H9 (cell line): ENCODE measurements around the gene FBXL13. TPM values are rescaled to one million over a fixed set of nuclear protein-coding genes. Genes with fewer than 3 reads are reported as not detected.

Experiments
- DNase-seq: peaks from one replicate; pipeline ENCODE4 v3.0.0-alpha.2; 2017
- H2AFZ ChIP-seq: one replicate; pipeline ENCODE4 v1.6.1; 2013; ENCODE audit warnings: mild to moderate bottlenecking, low read length, control low read depth, moderate library complexity
- H2AK5ac ChIP-seq: 2 replicates; pipeline ENCODE4 v1.6.1; 2013; ENCODE audit warnings: low read length, control low read depth, mixed read lengths; ENCODE audit not compliant: insufficient read length
- H2BK120ac ChIP-seq: one replicate; pipeline ENCODE4 v1.6.1; 2013; ENCODE audit warnings: low read depth, mild to moderate bottlenecking, low read length, control low read depth, inconsistent platforms; ENCODE audit not compliant: poor library complexity, severe bottlenecking
- H2BK12ac ChIP-seq: 2 replicates; pipeline ENCODE4 v1.6.1; 2013; ENCODE audit warnings: low read length, control low read depth, mixed read lengths, low read depth; ENCODE audit not compliant: insufficient read length
- H2BK15ac ChIP-seq: 2 replicates; pipeline ENCODE4 v1.6.1; 2013; ENCODE audit warnings: low read depth, low read length, control low read depth
- H2BK20ac ChIP-seq: one replicate; pipeline ENCODE4 v1.6.1; 2013; ENCODE audit warnings: low read depth, mild to moderate bottlenecking, low read length, control low read depth, inconsistent platforms; ENCODE audit not compliant: poor library complexity, severe bottlenecking
- H2BK5ac ChIP-seq: 2 replicates; pipeline ENCODE4 v1.6.1; 2013; ENCODE audit warnings: low read length, control low read depth, mixed read lengths; ENCODE audit not compliant: insufficient read length
- H3K14ac ChIP-seq: 2 replicates; pipeline ENCODE4 v1.6.1; 2013; ENCODE audit warnings: low read length, control low read depth; ENCODE audit not compliant: insufficient read depth
- H3K18ac ChIP-seq: 2 replicates; pipeline ENCODE4 v1.6.1; 2013; ENCODE audit warnings: low read depth, mild to moderate bottlenecking, mixed read lengths, low read length, control low read depth; ENCODE audit not compliant: insufficient read length
- H3K23ac ChIP-seq: 2 replicates; pipeline ENCODE4 v1.6.1; 2013; ENCODE audit warnings: low read length, control low read depth, mixed read lengths, low read depth; ENCODE audit not compliant: insufficient read length
- H3K23me2 ChIP-seq: 2 replicates; pipeline ENCODE4 v1.6.1; 2013; ENCODE audit warnings: low read depth, mild to moderate bottlenecking, mixed read lengths, low read length, control low read depth; ENCODE audit not compliant: insufficient read length, poor library complexity, severe bottlenecking
- H3K27ac ChIP-seq: 2 replicates; pipeline ENCODE4 v1.5.1; 2013; ENCODE audit warnings: low read length, control low read depth, mixed read lengths, low read depth; ENCODE audit not compliant: insufficient read length
- H3K27me3 ChIP-seq: 2 replicates; pipeline ENCODE4 v1.6.1; 2013; ENCODE audit warnings: low read length, control low read depth, inconsistent platforms; ENCODE audit not compliant: insufficient read depth
- H3K4ac ChIP-seq: 2 replicates; pipeline ENCODE4 v1.6.1; 2013; ENCODE audit warnings: low read depth, mild to moderate bottlenecking, control low read depth, inconsistent platforms, low read length, moderate library complexity
- H3K4me1 ChIP-seq: 2 replicates; pipeline ENCODE4 v1.6.1; 2013; ENCODE audit warnings: low read length, control low read depth, inconsistent platforms; ENCODE audit not compliant: insufficient read depth
- H3K4me2 ChIP-seq: 2 replicates; pipeline ENCODE4 v1.6.1; 2013; ENCODE audit warnings: low read length, control low read depth, mixed read lengths; ENCODE audit not compliant: insufficient read length, insufficient read depth
- H3K56ac ChIP-seq: 2 replicates; pipeline ENCODE4 v1.6.1; 2013; ENCODE audit warnings: low read depth, mild to moderate bottlenecking, mixed read lengths, low read length, control low read depth; ENCODE audit not compliant: insufficient read length
- H3K79me1 ChIP-seq: 2 replicates; pipeline ENCODE4 v1.6.1; 2013; ENCODE audit warnings: low read depth, mild to moderate bottlenecking, moderate library complexity, low read length, control low read depth, inconsistent platforms; ENCODE audit not compliant: insufficient read depth, poor library complexity, severe bottlenecking
- H3K79me2 ChIP-seq: 2 replicates; pipeline ENCODE4 v1.6.1; 2013; ENCODE audit warnings: low read length, control low read depth, inconsistent platforms; ENCODE audit not compliant: insufficient read depth
- H3K9ac ChIP-seq: 2 replicates; pipeline ENCODE4 v1.6.1; 2013; ENCODE audit warnings: low read length, control low read depth, mixed read lengths; ENCODE audit not compliant: insufficient read length; ENCODE audit errors: extremely low read depth
- H3K9me3 ChIP-seq: one replicate; pipeline ENCODE4 v1.6.1; 2013; ENCODE audit warnings: low read depth, low read length, inconsistent platforms; ENCODE audit not compliant: control insufficient read depth
- H3T11ph ChIP-seq: one replicate; pipeline ENCODE4 v1.6.1; 2013; ENCODE audit warnings: mild to moderate bottlenecking, low read length, control low read depth, inconsistent platforms
- H4K20me1 ChIP-seq: one replicate; pipeline ENCODE4 v1.6.1; 2013; ENCODE audit not compliant: control insufficient read depth, insufficient read length, insufficient read depth
- H4K5ac ChIP-seq: 2 replicates; pipeline ENCODE4 v1.6.1; 2013; ENCODE audit warnings: low read depth, mild to moderate bottlenecking, mixed read lengths, low read length, control low read depth; ENCODE audit not compliant: insufficient read length
- H4K8ac ChIP-seq: replicated peaks from 2 replicates; pipeline ENCODE4 v1.6.1; 2013; ENCODE audit warnings: low read length, control low read depth, mixed read lengths, low read depth; ENCODE audit not compliant: insufficient read length
- H4K91ac ChIP-seq: 2 replicates; pipeline ENCODE4 v1.6.1; 2013; ENCODE audit warnings: low read depth, mild to moderate bottlenecking, moderate library complexity, mixed read lengths, low read length, control low read depth; ENCODE audit not compliant: insufficient read length
- H3K27ac Mint-ChIP-seq, 3 experiments: 2 replicates in 2 of 3; 3 replicates in 1 of 3; pipeline ENCODE4 v1.8.0; 2020 to 2021; ENCODE audit warnings: mixed read lengths in 3 of 3, mild to moderate bottlenecking in 1 of 3, moderate library complexity in 1 of 3
- H3K27me3 Mint-ChIP-seq: 2 replicates; pipeline ENCODE4 v1.8.0; 2021; ENCODE audit warnings: low read depth, mild to moderate bottlenecking, moderate library complexity, mixed read lengths
- H3K36me3 Mint-ChIP-seq, 3 experiments: 2 replicates in 2 of 3; 3 replicates in 1 of 3; pipeline ENCODE4 v1.8.0; 2020 to 2021; ENCODE audit warnings: low read depth in 3 of 3, mixed read lengths in 3 of 3; ENCODE audit not compliant: insufficient read depth in 1 of 3
- H3K4me1 Mint-ChIP-seq, 2 experiments: 2 replicates each; pipeline ENCODE4 v1.8.0; 2020; ENCODE audit warnings: mixed read lengths in 2 of 2
- H3K4me3 Mint-ChIP-seq, 2 experiments: 2 replicates in 1 of 2; 3 replicates in 1 of 2; pipeline ENCODE4 v1.8.0; 2020 to 2021; ENCODE audit warnings: mild to moderate bottlenecking in 2 of 2, mixed read lengths in 2 of 2, moderate library complexity in 1 of 2
- H3K9me3 Mint-ChIP-seq, 2 experiments: 2 replicates in 1 of 2; 3 replicates in 1 of 2; pipeline ENCODE4 v1.8.0; 2020; ENCODE audit warnings: mild to moderate bottlenecking in 2 of 2, mixed read lengths in 2 of 2, moderate library complexity in 1 of 2
- WGBS: extraction: QIAGEN DNeasy Blood & Tissue Kit; methylation state at CpG from one replicate; pipeline ENCODE4 v1.1.7; 2013; ENCODE audit warnings: missing lambda C conversion rate, low lambda C conversion rate, mixed read lengths; ENCODE audit not compliant: insufficient read length; ENCODE audit errors: extremely low coverage; 5-methylcytosine and 5-hydroxymethylcytosine counted together
- total RNA-seq: library from RNA; stranded (reverse); gene quantifications from 2 replicates; pipeline ENCODE4 v1.2.1, GENCODE V29; 2021
- TF ChIP-seq, protein P1 (sequence below): fragments of 200-600 bp; sonication (generic); conservative IDR thresholded peaks from 3 replicates; pipeline ENCODE4 v1.8.0; 2021; ENCODE audit warnings: antibody characterized with exemption, mild to moderate bottlenecking

Gene FBXL13
- total RNA-seq, 1 experiment from 2014 or later: 4.4 TPM

DNA sequence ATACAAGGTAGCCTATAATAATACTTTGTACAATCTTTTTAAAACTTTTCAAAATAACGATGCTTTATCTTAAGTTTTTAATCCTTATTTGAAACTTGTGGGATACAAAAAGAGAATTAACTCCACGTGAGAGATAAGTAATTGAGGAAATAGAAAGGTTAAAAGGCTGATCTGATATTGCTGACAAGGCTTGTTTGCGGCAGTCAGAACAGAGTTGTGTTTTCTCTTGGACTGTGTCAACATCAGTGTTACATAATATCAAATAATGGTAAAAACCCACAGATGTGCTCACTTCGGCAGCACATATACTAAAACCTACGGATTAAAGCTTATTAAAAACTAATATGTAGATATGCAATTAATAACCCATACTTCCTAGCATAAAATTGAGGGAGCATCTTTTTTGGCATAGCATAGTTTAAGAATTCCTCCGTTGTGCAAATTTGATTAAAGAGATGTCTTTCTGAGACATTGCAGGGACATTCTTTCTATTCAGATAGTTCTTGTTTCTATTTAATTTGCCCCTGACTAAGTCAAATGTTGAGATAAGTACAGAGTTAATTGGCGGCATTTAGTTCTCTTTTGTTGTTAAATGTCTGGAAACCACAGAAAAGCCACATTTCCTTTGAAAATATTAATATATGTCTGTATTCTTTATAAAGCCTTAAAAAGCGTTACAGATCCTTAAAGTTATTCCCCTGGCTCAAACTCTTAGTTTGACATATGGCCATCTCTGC is 262.5 kb downstream of the FBXL13 start:
- Histone ChIP-seq H2BK12ac (no peak overlapping the region), H3K4me2 (no peak overlapping the region), H3K18ac (no peak overlapping the region), H2AK5ac (no peak overlapping the region), H3K27ac (no peak overlapping the region), H3K27me3 (no peaks in the 10 kb centered on the region), H2BK5ac (no peak overlapping the region), H3K14ac (no peak overlapping the region), H3K4ac (no peak overlapping the region), H3K23ac (no peak overlapping the region), H3K9me3 (no peaks in the 10 kb centered on the region), H2AFZ (no peak overlapping the region), H4K91ac (no peak overlapping the region), H2BK120ac (no peak overlapping the region), H3K56ac (no peak overlapping the region), H3K79me1 (no peaks in the 10 kb centered on the region), H3K4me1 (no peaks in the 10 kb centered on the region), H3K23me2 (no peaks in the 10 kb centered on the region), H3K9ac (no peak overlapping the region), H2BK20ac (no peak overlapping the region), H4K5ac (no peak overlapping the region), H4K20me1 (no peaks in the 10 kb centered on the region), H2BK15ac (no peak overlapping the region), H4K8ac (no peak overlapping the region), H3T11ph (no peak overlapping the region), H3K79me2 (no peaks in the 10 kb centered on the region)
- H3K36me3 Mint-ChIP-seq: no peaks in the 10 kb centered on the region; a peak in 1 of 7 replicates
- H3K27me3 Mint-ChIP-seq: no peaks in the 10 kb centered on the region
- H3K4me1 Mint-ChIP-seq: 0 out of 4 replicates have a peak, but pooled peaks cover 0 to 2% of the 10 kb centered on the region in 2 experiments
- TF ChIP-seq, protein P1, sequence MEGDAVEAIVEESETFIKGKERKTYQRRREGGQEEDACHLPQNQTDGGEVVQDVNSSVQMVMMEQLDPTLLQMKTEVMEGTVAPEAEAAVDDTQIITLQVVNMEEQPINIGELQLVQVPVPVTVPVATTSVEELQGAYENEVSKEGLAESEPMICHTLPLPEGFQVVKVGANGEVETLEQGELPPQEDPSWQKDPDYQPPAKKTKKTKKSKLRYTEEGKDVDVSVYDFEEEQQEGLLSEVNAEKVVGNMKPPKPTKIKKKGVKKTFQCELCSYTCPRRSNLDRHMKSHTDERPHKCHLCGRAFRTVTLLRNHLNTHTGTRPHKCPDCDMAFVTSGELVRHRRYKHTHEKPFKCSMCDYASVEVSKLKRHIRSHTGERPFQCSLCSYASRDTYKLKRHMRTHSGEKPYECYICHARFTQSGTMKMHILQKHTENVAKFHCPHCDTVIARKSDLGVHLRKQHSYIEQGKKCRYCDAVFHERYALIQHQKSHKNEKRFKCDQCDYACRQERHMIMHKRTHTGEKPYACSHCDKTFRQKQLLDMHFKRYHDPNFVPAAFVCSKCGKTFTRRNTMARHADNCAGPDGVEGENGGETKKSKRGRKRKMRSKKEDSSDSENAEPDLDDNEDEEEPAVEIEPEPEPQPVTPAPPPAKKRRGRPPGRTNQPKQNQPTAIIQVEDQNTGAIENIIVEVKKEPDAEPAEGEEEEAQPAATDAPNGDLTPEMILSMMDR: no peak
- H3K27ac Mint-ChIP-seq: no peak overlapping the region
- H3K4me3 Mint-ChIP-seq: no peak overlapping the region
- DNase-seq: no peak
- WGBS: no CpG with 5 or more reads among the region's 8 CpGs
- no peaks in the 10 kb centered on the region for H3K9me3 Mint-ChIP-seq
